A673 (cell line): ENCODE results near the gene COBL. TPM values are rescaled to one million over a fixed set of nuclear protein-coding genes. Genes with fewer than 3 reads are reported as not detected.

Experiments used
- BruUV-seq: library from RNA; stranded (reverse); fragments of 400-500 nt; replicated peaks from 2 replicates; lab custom pipeline; 2021; lab: Mats Ljungman, UMichigan
- CTCF ChIA-PET: fragments of 300-600 bp; sonication (Branson Sonifier 250); formaldehyde crosslinking; loops from one replicate; lab custom pipeline; 2022; ENCODE audit warnings: antibody characterized with exemption; lab: Charles Lee
- POLR2A ChIA-PET: fragments of 300-600 bp; sonication (Branson Sonifier 250); formaldehyde crosslinking; loops from one replicate; lab custom pipeline; 2022; ENCODE audit warnings: antibody characterized with exemption; ENCODE audit not compliant: low non-redundant PET; lab: Charles Lee
- DNase-seq: peaks from one replicate; pipeline ENCODE4 v3.0.0-alpha.2; 2015; ENCODE audit warnings: low spot score
- H3K27ac ChIP-seq: fragments of 200-600 bp; sonication (generic); 2 replicates; pipeline ENCODE4 v1.5.1; 2016; ENCODE audit warnings: mixed run types, low read depth, mild to moderate bottlenecking, mixed read lengths, antibody characterized with exemption, low read length; ENCODE audit not compliant: poor library complexity, severe bottlenecking
- H3K27me3 ChIP-seq: fragments of 200-600 bp; sonication (generic); replicated peaks from 2 replicates; pipeline ENCODE4 v1.6.1; 2017; ENCODE audit warnings: mixed run types, low read depth, mild to moderate bottlenecking, mixed read lengths, antibody characterized with exemption, low read length; ENCODE audit not compliant: insufficient read depth, poor library complexity
- H3K36me3 ChIP-seq: fragments of 200-600 bp; sonication (generic); 2 replicates; pipeline ENCODE4 v1.6.1; 2016; ENCODE audit warnings: mixed run types, mild to moderate bottlenecking, mixed read lengths, antibody characterized with exemption, low read length; ENCODE audit not compliant: insufficient read depth, poor library complexity, severe bottlenecking
- H3K4me1 ChIP-seq: fragments of 200-600 bp; sonication (generic); 2 replicates; pipeline ENCODE4 v1.6.1; 2017; ENCODE audit warnings: mixed run types, mild to moderate bottlenecking, mixed read lengths, antibody characterized with exemption, low read length; ENCODE audit not compliant: insufficient read depth, poor library complexity, severe bottlenecking
- H3K4me3 ChIP-seq: fragments of 200-600 bp; sonication (generic); 2 replicates; pipeline ENCODE4 v1.5.1; 2016; ENCODE audit warnings: low read depth, mixed run types, mild to moderate bottlenecking, mixed read lengths, low read length; ENCODE audit not compliant: poor library complexity, severe bottlenecking
- H3K9me3 ChIP-seq: fragments of 200-600 bp; sonication (generic); 2 replicates; pipeline ENCODE4 v1.6.1; 2016; ENCODE audit warnings: mixed run types, low read depth, mild to moderate bottlenecking, mixed read lengths, antibody characterized with exemption, low read length; ENCODE audit not compliant: poor library complexity, severe bottlenecking
- CTCF ChIP-seq: fragments of 300-800, 200-600 bp; sonication (generic); conservative IDR thresholded peaks from 2 replicates; pipeline ENCODE4 v1.5.1; 2017; ENCODE audit warnings: low read depth, mild to moderate bottlenecking, antibody characterized with exemption, low read length, moderate library complexity, mixed read lengths
- EZH2 ChIP-seq: fragments of 200-600 bp; sonication (generic); IDR thresholded peaks from 2 replicates; pipeline ENCODE4 v1.6.1; 2017; ENCODE audit warnings: borderline replicate concordance, low read depth, mild to moderate bottlenecking, mixed read lengths, antibody characterized with exemption, low read length; ENCODE audit not compliant: poor library complexity, severe bottlenecking
- intact Hi-C: fragments of 100-400 bp; cut with micrococcal nuclease; formaldehyde crosslinking; loops from one replicate; pipeline ENCODE4 v1.10.0; 2022; ENCODE audit not compliant: unreplicated experiment
- total RNA-seq: library from RNA; stranded (reverse); gene quantifications from 2 replicates; pipeline ENCODE4 v1.2.3, GENCODE V29; 2021

The COBL gene
- total RNA-seq, 1 experiment from 2014 or later = not detected

DNA sequence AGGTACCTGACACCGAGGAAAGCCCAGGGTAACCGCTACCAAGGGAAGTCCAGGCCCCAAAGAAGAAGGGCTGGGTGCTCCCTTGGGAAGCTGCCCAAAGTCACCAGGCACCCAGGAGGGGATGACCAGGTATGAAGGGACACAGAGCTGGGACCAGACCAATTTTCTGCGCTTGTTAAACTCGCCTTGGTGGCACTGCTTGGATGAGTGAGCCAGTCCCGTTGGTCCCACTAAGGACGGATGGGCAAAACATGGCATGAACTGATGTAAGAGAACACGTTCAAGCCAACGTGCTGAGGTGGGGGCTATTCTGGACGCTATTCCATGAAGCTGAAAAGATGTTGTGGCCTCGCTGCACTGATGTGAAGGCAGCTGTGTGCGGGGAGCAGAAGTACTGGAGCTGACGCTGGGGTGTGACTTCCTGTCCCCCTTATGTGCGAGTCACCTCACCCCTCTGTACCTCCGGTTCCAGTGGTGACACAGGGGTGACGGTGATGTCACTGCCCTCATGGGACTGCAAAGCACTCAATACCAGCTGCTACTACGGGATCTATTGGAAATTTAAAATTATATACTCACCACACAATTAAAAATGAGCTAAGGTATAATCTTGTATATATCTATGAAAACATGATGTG lies 73.6 kb downstream of the COBL start:
- Histone ChIP-seq H3K27ac (no peak overlapping the region), H3K9me3 (peaks cover 8% of the 10 kb centered on the region), H3K27me3 (no peaks in the 10 kb centered on the region), H3K4me3 (no peak overlapping the region), H3K36me3 (no peaks in the 10 kb centered on the region), H3K4me1 (no peaks in the 10 kb centered on the region)
- DNase-seq = no peak
- CTCF ChIA-PET = no interaction called here
- no TSS peak for BruUV-seq
- intact Hi-C loops = no loop called here
- POLR2A ChIA-PET = no interaction called here
- no peak for TF ChIP-seq EZH2
- no peak for TF ChIP-seq CTCF

DNA sequence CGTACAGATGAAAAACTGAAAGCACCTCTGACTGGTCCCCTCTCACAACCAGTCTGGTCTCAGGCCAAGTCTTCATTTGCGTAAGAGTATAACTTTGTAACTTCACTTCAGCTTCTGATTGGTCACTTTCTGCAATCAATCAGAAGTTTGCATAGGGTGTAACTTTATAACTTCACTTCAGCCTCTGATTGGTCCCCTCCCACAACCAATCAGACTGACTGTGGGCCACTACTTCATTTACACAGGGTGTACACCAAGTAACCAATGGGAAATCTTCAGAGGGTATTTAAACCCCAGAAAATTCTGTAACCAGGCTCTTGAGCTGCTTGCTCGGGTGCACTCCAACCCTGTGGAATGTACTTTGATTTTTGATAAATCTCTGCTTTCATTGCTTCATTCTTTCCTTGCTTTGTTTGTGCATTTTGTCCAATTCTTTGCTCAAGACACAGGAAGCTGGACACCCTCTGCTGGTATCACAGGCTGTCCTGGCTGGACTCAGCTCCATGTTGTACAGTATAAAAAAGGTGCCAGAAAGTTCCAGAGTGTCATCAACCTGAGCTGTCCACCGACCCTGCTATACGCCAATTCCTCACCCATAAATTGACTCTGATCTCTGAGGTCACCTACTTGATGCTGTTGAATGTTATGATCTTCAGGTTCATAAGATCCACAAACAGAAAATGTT lies 74.5 kb downstream of the COBL start:
- no peak for DNase-seq
- Histone ChIP-seq H3K27ac (no peak overlapping the region), H3K9me3 (peaks cover 6% of the 10 kb centered on the region), H3K4me3 (no peak overlapping the region), H3K4me1 (no peaks in the 10 kb centered on the region), H3K36me3 (no peaks in the 10 kb centered on the region), H3K27me3 (no peaks in the 10 kb centered on the region)
- intact Hi-C loops = no loop called here
- CTCF ChIA-PET = no interaction called here
- BruUV-seq = no TSS peak
- POLR2A ChIA-PET = no interaction called here
- TF ChIP-seq CTCF (no peak), EZH2 (no peak)

GRCh38 chr7:51240868-51241267 lies 75.7 kb downstream of the COBL start:
- TF ChIP-seq CTCF (no peak), EZH2 (no peak)
- H3K36me3 ChIP-seq = no peaks in the 10 kb centered on the region
- peaks cover 4% of the 10 kb centered on the region for H3K9me3 ChIP-seq
- ChIA-PET CTCF (no interaction called here), POLR2A (no interaction called here)
- no peak for DNase-seq
- intact Hi-C loops = no loop called here
- H3K27ac ChIP-seq = no peak overlapping the region
- H3K4me1 ChIP-seq = no peaks in the 10 kb centered on the region
- BruUV-seq = no TSS peak
- no peak overlapping the region for H3K4me3 ChIP-seq
- H3K27me3 ChIP-seq = no peaks in the 10 kb centered on the region
